ENCODE results near the gene SDK1. TPM values are rescaled to one million over a fixed set of nuclear protein-coding genes. Genes with fewer than 3 reads are reported as not detected.

The SDK1 gene
- polyA plus RNA-seq, 1 donor: 3.4 TPM

DNA sequence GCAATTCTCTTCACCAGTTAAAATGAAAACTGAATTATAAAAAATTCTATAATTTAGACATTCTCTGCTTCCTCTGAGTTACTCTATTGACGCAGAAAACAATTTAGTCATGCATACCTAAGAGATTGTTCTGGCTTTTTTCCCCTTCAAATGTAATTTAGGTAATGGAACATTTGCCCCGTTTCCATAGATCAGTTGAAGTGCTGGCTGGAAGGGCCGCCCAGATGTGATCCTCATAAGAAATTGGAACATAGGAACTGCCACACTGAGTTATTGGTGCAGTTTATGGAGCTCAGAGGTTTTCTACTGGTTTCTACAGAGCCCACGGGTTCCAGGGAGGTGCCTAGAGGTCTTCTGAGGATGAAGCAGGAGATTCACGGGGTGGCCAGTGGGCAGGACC lies 581.7 kb downstream of the SDK1 start:
- no peak for DNase-seq (ENCODE audit: low read depth)

DNA sequence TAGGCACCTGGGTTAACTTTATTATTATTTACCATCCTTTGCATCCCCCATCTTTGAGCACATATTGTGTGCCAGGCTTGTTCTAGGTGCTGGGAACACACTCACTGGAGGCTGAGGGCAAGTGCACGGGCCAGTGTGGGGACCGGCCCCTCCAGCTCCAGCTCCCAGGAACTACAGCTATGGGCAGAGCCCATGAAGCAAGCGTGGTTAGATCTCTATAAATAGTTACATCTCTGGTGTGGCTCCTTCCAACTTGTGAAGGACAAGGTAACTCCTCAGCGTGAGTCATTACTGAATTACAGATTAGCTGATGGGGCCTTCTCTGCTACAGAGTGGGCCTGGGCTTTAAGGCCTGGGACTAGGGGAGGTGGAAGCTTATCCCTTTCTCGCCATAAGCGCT lies 583.5 kb downstream of the SDK1 start:
- no peak for DNase-seq (ENCODE audit: low read depth)

DNA sequence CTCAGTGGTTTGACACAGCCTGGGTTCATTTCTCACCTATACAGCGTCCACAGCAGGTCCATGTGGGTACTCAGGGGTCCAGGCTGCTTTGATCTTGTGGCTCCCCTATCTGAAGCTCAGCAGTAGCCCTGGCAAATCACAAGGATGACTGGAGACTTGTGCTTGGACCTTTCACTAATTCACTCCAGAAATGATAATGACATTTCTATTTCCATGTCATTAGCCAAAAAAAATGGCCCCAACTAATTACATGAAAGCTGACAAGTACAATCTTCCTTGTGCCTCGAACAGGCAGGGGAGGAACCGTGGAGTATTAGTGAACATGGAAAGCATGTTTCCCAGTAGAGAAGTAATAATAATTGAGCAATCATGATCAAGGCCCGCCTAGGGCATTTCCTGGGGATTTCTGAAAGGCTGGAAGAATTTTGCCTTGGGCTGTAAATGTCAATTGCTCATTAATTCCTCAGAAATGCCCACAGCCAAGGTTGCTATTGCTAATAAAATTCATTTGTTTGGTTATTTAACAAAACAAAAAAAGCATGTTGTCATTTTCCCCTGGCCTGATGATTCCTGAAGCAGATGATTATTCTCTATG lies 586.1 kb downstream of the SDK1 start:
- no peak for DNase-seq (ENCODE audit: low read depth)

GRCh38 chr7:3888096-3888495 lies 587.0 kb downstream of the SDK1 start:
- DNase-seq (ENCODE audit: low read depth): no peak

DNA sequence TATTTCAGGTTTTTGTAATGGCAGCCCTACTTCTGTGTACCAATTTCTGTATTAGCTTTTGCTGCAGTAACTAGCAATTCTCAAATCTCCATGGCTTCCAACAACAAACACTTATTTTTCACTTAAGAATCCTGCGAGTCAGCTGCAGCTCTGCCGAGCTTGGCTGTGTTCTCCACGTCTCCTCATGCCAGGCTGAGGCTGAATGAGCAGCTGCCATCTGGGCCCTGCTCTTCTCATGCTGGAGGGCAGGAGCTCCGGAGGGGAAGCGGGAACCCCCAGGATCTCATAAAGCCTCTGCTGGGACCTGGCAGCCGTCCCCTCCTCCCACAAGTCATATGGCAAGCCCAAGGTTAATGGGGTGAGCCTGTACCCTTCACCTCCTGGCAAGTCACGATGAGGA lies 591.1 kb downstream of the SDK1 start:
- no peak for DNase-seq (ENCODE audit: low read depth)

GRCh38 chr7:3892686-3893085 lies 591.6 kb downstream of the SDK1 start:
- no peak for DNase-seq (ENCODE audit: low read depth)

DNA sequence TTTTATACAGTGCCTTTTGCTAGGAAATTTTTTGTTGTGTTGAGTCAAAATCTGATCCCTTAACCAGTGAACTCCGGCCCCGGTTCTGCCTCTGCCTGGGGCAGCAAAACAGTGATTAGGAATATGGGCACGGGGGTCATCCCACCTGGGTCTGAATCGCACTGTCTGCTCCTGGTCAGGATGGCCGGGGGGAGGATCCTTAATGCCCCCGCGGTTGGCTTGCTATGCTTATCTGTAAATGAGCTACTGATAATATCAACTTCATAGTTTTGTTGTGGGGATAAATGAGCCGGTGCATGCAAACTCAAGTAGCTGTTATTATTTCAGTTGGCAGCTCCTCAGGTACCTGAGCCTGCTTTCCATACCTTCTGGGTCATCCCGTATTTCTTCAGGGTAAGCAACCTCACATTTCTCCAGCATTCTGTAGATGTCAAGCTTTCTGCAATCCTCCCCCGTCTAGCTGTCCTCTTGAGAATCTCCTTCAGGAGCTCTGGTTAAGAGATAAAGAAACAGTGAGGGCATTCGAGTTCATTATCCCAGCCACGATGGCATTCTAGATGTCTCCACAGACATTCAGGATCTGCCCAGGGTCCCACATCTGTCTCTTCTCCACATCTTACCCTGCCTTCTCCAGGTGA lies 592.2 kb downstream of the SDK1 start:
- DNase-seq (ENCODE audit: low read depth): no peak

- DNase-seq (ENCODE audit: low read depth): no peak
These were observed 592.7 kb downstream of the SDK1 start for GRCh38 chr7:3893789-3894153.

DNA sequence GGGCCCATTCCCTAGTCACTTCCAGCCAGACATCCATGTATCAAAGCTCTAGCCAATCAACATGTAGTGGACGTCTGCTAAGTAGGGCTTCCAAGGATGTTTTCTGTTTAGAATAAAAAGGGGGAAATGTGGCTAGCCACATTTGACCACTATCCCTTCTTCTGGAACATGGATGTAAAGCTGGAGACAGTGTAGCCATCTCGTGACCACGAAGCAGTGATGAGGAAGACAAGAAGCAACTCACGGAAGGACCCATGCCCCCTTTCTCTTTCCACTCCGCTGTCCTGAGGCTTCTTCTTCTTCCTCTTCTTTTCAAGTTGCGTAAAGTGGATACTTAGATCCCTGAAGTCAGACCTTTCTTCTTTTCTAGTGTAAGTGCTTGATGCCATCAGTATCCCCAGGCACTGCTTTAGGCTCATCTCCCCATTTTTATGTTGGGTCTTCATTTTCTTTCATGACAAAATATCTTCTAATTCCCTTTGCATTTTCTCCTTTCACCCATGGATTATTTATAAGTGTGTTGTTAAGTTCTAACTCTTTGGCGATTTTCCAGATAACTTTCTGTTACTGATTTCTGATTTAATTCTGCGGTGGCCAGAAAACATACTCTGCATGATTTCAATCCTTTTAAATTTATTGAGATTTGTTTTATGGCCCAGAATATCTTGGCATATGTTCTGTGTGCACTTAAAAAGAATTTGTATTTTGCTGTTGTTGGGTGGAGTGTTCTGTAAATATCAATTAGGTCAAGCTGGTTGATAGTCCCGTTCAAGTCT lies 594.5 kb downstream of the SDK1 start:
- no peak for DNase-seq (ENCODE audit: low read depth)

GRCh38 chr7:3896169-3896765 lies 595.2 kb downstream of the SDK1 start:
- no peak for DNase-seq (ENCODE audit: low read depth)

GRCh38 chr7:3897430-3898372 lies 596.6 kb downstream of the SDK1 start:
- DNase-seq (ENCODE audit: low read depth): no peak

- DNase-seq (ENCODE audit: low read depth): no peak
These were observed 598.5 kb downstream of the SDK1 start for GRCh38 chr7:3899559-3899991.

DNA sequence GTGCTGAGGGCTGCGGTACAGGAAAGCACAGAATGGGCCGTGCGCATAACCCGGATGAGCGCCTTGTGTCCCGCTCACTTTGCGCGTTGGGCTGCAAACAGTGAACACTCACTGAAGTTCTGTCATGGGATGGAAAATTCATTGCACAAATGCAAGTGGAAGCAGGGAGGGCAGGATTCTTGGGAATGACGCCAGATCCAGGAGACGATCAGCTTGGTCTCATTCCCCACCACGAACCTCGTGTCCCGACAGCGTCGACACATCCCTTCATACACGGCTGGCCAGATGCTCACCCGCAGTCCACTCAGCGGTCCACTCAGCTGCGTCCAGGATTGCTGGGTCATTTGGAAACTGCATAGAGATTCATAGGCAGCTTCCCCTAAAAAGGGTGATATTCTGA lies 607.1 kb downstream of the SDK1 start:
- DNase-seq (ENCODE audit: low read depth): no peak

DNA sequence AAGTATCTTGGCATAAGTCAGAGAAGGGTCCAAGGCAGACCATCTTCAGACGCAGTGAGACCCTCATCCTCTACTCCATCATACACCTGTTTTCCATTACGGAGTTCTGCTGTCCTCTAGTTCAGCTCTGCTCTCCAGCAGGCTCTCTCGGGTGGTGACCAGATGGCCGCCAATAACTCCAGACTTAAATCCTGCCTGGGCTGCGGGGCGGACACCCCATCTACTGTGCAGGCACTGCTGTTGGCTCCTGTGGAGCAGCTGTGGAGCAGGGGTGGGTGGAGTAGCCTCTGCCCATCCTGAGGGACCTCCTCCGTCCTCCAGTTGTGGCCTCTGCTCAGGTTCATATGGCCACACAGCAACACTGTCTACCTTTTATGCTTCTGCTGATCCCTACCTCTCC lies 608.1 kb downstream of the SDK1 start:
- DNase-seq (ENCODE audit: low read depth): no peak

DNA sequence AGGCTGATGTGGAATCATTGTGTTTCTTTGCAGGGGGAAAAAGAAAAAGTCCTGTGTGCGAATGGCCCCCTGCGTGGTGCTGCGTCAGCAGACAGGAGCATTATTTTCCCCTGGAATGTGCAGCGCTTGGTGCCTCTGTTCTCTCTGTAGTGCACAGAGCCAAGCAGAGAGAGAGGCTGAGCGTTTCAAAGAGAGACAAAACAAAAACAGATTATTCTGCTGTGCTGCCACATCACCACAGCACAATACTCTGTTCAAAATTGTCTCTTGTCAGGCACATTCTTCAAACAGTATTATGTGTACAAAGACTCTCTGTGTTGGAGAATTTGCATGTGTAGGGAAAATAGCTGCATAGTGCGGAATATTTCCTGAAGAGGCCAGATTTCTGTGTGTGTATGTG lies 609.0 kb downstream of the SDK1 start:
- DNase-seq (ENCODE audit: low read depth): no peak

DNA sequence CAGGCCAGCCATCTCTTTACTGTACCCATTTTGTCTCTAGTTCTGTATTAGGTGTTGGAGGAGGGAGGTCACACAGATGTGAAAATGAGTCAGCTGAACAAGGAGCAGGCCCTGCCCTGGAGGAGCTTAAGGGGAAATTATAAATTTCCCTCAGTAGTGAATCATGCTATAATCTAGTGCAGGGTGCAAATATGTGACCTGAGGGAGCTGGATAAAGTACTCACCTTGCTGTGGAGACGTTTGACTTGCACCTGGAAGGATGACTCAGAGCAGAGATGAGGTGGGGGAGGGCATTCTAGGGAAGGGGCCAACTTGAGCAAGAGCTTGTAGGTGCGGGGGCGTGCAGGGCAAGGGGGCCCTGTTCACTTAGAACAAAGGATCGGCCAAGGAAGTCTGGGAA lies 610.6 kb downstream of the SDK1 start:
- DNase-seq (ENCODE audit: low read depth): no peak

GRCh38 chr7:3912291-3912690 lies 611.2 kb downstream of the SDK1 start:
- DNase-seq (ENCODE audit: low read depth): no peak

- no peak for DNase-seq (ENCODE audit: low read depth)
These were observed 613.2 kb downstream of the SDK1 start for GRCh38 chr7:3914051-3914775.

- DNase-seq (ENCODE audit: low read depth): no peak
These were observed 614.4 kb downstream of the SDK1 start for GRCh38 chr7:3915337-3915878.

GRCh38 chr7:3916146-3916545 lies 615.1 kb downstream of the SDK1 start:
- DNase-seq (ENCODE audit: low read depth): no peak

GRCh38 chr7:3917436-3917835 lies 616.4 kb downstream of the SDK1 start:
- DNase-seq (ENCODE audit: low read depth): no peak

All from forelimb muscle (tissue), 1 donor.